Coronary artery (tissue), 2 donors: ENCODE data around the gene SNED1.

Experiments
- DNase-seq: peaks from one replicate; pipeline ENCODE4 v3.0.0-alpha.2; 2017; ENCODE audit warnings: low spot score
- H3K27ac ChIP-seq, 2 donors: fragments of 200-600 bp; sonication (generic); one replicate each; pipeline ENCODE4 v1.5.1; 2016 to 2019
- H3K4me3 ChIP-seq: fragments of 200-600 bp; sonication (generic); 2 replicates; pipeline ENCODE4 v1.5.1; 2016; ENCODE audit warnings: mild to moderate bottlenecking, moderate library complexity
- CTCF ChIP-seq: fragments of 200-600 bp; sonication (generic); IDR thresholded peaks from one replicate; pipeline ENCODE4 v1.5.1; 2019; ENCODE audit warnings: antibody characterized with exemption

SNED1 gene

GRCh38 chr2:241111440-241111805 lies 113.0 kb downstream of the SNED1 start:
- TF ChIP-seq CTCF: no peak
- no peak for DNase-seq

GRCh38 chr2:241112046-241112445 lies 113.6 kb downstream of the SNED1 start:
- no peak overlapping the region for H3K4me3 ChIP-seq
- no peak overlapping the region for H3K27ac ChIP-seq
- TF ChIP-seq CTCF: no peak
- DNase-seq: no peak

More at GRCh38 chr2:241111440-241111805, 113.0 kb downstream of the SNED1 start:
- no peak overlapping the region for H3K4me3 ChIP-seq
- H3K27ac ChIP-seq: no peak overlapping the region

GRCh38 chr2:241112592-241112991 lies 114.2 kb downstream of the SNED1 start:
- no peak for DNase-seq
- Histone ChIP-seq H3K4me3 (no peak overlapping the region), H3K27ac (no peak overlapping the region)
- TF ChIP-seq CTCF: no peak

- H3K27ac ChIP-seq: no peak overlapping the region
- no peak overlapping the region for H3K4me3 ChIP-seq
- TF ChIP-seq CTCF: no peak
- no peak for DNase-seq
Measured at GRCh38 chr2:241114836-241115235, 116.4 kb downstream of the SNED1 start.

GRCh38 chr2:241115361-241115760 lies 116.9 kb downstream of the SNED1 start:
- Histone ChIP-seq H3K4me3 (no peak overlapping the region), H3K27ac (no peak overlapping the region)
- no peak for TF ChIP-seq CTCF
- no peak for DNase-seq

GRCh38 chr2:241116606-241117560 lies 118.5 kb downstream of the SNED1 start:
- no peak overlapping the region for H3K27ac ChIP-seq
- DNase-seq: no peak
- TF ChIP-seq CTCF: no peak
- no peak overlapping the region for H3K4me3 ChIP-seq
